NOMO-1 treated with dmso at 0.1 percent for 144 hours (cell line): ENCODE data around the gene CD68.

Source experiments
- DNase-seq: peaks from one replicate; lab custom pipeline; 2025; ENCODE audit not compliant: unreplicated experiment; lab: John Stamatoyannopoulos, UW

The CD68 gene

GRCh38 chr17:7559320-7560171 is 19.9 kb upstream of the CD68 start:
- no peak for DNase-seq

DNA sequence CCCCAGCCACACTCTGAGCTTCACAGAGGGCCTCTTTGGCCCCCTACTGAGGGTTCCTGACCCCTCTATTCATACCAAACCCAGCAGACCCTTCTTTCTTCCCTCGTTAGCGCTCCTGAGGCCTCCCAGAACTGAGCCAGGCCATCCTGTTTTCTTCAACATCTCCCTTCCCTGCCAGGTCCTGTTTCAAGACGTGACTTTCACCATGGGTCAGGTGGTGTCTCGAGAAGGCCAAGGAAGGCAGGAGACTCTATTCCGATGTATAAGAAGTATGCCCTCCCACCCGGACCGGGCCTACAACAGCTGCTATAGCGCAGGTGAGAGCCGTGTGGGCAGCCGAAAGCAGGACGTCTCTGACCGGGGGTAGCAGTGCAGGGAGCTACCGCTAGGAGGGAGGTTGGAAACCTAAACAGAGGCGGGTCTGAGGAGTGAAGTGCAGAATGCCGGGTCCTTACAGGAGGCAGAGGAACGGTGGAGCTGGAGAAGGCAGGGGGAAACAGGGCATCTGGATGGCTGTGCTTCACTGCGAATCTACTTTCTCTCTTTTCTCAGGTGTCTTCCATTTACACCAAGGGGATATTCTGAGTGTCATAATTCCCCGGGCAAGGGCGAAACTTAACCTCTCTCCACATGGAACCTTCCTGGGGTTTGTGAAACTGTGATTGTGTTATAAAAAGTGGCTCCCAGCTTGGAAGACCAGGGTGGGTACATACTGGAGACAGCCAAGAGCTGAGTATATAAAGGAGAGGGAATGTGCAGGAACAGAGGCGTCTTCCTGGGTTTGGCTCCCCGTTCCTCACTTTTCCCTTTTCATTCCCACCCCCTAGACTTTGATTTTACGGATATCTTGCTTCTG is 19.0 kb upstream of the CD68 start:
- DNase-seq = no peak

- DNase-seq = peak; percentile 74
Observed at GRCh38 chr17:7561028-7561575, 18.3 kb upstream of the CD68 start.

GRCh38 chr17:7561589-7562207 is 17.7 kb upstream of the CD68 start, which contains the start of gene SENP3:
SENP3 (plus strand) TSS chr17:7561919; CDS start chr17:7563077, 1,158 bp downstream.
- peak; percentile 61 for DNase-seq

DNA sequence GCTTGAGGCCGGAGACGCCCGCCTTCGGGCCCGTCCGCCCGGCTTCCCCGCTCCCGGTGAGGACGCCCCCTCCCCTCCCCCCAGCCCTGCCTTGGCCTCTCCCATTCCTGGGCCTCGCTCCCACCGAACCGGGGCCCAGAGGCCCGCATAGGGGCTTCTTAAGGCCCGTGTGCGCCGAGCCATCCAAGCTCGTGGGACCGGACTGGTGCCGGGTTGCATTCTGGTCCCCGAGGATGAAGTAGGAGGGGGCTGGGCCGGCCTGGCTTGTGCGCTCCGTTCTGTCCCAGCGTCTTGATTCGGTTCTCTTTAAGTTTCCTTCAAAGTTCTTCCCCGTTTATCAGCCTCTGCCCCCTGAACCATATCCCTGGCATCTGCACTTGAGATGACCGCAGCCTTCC is 17.2 kb upstream of the CD68 start:
- DNase-seq = no peak

DNA sequence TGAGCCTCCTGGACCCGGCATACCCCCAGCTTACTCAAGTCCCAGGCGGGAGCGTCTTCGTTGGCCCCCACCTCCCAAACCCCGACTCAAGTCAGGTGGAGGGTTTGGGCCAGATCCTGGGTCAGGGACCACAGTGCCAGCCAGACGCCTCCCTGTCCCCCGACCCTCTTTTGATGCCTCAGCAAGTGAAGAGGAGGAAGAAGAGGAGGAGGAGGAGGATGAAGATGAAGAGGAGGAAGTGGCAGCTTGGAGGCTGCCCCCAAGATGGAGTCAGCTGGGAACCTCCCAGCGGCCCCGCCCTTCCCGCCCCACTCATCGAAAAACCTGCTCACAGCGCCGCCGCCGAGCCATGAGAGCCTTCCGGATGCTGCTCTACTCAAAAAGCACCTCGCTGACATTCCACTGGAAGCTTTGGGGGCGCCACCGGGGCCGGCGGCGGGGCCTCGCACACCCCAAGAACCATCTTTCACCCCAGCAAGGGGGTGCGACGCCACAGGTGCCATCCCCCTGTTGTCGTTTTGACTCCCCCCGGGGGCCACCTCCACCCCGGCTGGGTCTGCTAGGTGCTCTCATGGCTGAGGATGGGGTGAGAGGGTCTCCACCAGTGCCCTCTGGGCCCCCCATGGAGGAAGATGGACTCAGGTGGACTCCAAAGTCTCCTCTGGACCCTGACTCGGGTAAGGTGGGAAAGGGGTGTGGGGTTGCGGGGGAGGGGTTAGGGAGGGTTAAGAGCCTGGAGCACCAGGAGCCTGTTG is 16.1 kb upstream of the CD68 start:
- no peak for DNase-seq

GRCh38 chr17:7569571-7569970 is 9.9 kb upstream of the CD68 start:
- no peak for DNase-seq

DNA sequence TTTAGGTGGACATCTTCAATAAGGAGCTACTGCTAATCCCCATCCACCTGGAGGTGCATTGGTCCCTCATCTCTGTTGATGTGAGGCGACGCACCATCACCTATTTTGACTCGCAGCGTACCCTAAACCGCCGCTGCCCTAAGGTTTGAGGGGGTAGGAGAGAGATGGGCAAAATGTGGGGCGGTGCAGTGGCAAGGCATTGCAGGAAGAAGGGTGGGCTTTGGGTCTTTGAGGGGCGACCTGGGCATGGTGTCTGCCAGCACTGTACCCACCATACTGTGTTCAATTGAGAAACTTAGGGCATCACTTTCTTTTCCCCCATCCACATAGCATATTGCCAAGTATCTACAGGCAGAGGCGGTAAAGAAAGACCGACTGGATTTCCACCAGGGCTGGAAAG is 9.1 kb upstream of the CD68 start:
- DNase-seq = no peak

DNA sequence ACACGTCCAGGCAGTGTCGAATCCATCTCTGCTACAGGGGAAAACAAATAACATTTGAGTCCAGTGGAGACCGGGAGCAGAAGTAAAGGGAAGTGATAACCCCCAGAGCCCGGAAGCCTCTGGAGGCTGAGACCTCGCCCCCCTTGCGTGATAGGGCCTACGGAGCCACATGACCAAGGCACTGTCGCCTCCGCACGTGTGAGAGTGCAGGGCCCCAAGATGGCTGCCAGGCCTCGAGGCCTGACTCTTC is 7.2 kb upstream of the CD68 start:
- peak; percentile 100 for DNase-seq

GRCh38 chr17:7572588-7573323 is 6.7 kb upstream of the CD68 start:
- DNase-seq = peak; percentile 100

GRCh38 chr17:7573324-7574080 is 5.9 kb upstream of the CD68 start:
- DNase-seq = peak; percentile 85

DNA sequence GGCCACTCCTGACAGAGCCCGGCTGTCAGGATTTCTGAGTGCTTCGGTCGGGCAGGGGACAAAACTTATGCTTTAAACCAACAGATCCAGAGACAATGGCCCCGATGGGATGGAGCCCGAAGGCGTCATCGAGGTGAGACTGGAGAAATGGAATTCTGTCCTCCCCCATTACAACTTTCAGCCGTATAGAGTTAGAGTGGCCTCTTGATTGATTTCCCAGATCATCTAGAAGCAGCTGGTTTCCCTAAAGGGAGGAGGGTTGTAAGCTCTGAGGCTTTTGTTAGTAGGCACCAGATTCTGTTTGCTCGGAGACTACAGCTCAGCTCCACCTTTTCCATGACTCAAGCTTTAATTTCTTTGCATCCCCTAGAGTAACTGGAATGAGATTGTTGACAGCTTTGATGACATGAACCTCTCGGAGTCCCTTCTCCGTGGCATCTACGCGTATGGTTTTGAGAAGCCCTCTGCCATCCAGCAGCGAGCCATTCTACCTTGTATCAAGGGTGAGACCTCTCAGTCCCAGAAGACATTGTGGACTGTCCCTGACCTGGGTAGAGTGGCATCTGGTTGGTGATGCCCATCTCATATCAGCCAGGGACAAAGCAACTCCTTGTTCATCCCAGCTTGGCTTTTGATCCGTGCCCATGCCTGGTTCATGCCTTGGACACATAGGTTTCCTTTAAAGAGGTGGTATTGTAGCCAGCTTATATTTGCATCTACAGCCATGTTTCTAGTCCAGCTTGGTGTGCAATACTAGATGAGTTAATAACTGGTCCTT is 5.1 kb upstream of the CD68 start:
- no peak for DNase-seq

GRCh38 chr17:7575481-7575883 is 4.0 kb upstream of the CD68 start:
- DNase-seq = no peak

DNA sequence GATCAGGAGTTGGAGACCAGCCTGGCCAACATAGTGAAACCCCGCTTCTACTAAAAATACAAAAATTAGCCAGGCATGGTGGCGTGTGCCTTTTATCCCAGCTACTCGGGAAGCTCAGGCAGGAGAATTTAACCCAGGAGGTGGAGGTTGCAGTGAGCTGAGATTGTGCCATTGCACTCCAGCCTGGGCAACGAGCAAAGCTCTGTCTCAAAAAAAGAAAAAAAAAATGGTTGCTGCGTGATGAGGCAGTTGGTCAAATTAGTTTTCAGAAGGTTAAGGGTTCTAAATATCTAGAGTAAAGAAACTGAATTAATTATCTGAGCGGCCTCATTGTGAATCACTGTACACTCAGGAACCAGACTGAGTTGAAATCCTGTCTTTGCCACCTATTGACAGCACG is 3.5 kb upstream of the CD68 start:
- no peak for DNase-seq

DNA sequence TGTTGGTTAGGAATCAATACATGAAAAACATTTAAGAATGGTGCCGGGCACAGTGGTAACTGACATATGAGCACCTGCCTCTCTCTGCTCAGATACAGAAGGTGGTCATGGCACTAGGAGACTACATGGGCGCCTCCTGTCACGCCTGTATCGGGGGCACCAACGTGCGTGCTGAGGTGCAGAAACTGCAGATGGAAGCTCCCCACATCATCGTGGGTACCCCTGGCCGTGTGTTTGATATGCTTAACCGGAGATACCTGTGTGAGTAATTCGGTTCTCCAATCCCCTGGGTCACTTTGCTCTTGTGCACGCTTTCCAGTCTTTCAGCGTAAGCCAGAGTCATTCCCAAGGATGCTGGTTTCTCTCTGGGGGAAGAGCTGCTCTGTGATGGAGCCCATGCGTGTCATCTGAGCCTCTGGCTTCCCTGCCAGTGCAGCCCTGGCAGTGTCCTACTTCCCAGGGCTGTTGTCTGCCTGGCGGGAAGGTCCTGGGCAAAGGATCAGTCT is 3.0 kb upstream of the CD68 start:
- no peak for DNase-seq

GRCh38 chr17:7577327-7578199 is 1.9 kb upstream of the CD68 start:
- no peak for DNase-seq

GRCh38 chr17:7579834-7580603 is 581 bp downstream of the CD68 start:
- no peak for DNase-seq
